ENCODE measurements around the gene JARID2. TPM values are rescaled to one million over a fixed set of nuclear protein-coding genes. Genes with fewer than 3 reads are reported as not detected.

JARID2 gene
- total RNA-seq, 2 experiments from 2014 or later = 25.4 to 25.5 TPM

DNA sequence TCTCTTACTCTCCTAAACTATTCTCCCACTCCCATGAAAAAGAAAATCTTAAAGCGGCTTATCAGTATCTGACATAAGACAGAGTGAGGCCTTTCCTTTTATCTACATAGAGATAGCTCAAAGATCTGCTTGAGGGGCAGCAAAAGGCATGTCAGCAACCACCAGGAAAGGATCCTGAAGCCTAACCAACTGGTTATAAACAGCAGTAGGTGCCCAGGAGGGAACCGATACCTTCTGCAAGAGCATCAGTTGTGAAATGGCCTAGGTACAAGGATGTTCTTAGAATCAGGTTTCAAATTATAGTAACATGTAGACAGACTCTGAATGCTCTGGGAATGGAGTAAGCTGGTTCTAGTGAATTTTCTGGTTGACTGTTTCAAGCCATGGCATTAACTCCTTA is 21.4 kb downstream of the JARID2 start:
- CTCF ChIA-PET = interaction anchor here (1.2 to 2.6 kb wide), 2 partner anchors 12 to 49 kb away, joined by 4 to 6 read pairs; no protein-coding TSS in a partner anchor
- POLR2A ChIA-PET = interaction anchor here (2.7 kb wide), 1 partner anchor 14 kb away, joined by 9 read pairs; no protein-coding TSS in a partner anchor
- H3K9me3 Mint-ChIP-seq = no peaks in the 10 kb centered on the region
- TF ChIP-seq, protein P1, sequence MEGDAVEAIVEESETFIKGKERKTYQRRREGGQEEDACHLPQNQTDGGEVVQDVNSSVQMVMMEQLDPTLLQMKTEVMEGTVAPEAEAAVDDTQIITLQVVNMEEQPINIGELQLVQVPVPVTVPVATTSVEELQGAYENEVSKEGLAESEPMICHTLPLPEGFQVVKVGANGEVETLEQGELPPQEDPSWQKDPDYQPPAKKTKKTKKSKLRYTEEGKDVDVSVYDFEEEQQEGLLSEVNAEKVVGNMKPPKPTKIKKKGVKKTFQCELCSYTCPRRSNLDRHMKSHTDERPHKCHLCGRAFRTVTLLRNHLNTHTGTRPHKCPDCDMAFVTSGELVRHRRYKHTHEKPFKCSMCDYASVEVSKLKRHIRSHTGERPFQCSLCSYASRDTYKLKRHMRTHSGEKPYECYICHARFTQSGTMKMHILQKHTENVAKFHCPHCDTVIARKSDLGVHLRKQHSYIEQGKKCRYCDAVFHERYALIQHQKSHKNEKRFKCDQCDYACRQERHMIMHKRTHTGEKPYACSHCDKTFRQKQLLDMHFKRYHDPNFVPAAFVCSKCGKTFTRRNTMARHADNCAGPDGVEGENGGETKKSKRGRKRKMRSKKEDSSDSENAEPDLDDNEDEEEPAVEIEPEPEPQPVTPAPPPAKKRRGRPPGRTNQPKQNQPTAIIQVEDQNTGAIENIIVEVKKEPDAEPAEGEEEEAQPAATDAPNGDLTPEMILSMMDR (IDR thresholded peaks at IDR 0.05) = no peak
- DNase-seq = no peak
- no peak overlapping the region for H3K4me3 Mint-ChIP-seq
- no peak for ATAC-seq
- peak overlapping the region; percentile 7 for H3K27ac Mint-ChIP-seq
- intact Hi-C loops (cut with micrococcal nuclease) = no loop called here
- H3K27me3 Mint-ChIP-seq = no peaks in the 10 kb centered on the region
- peaks cover 25% of the 10 kb centered on the region for H3K36me3 Mint-ChIP-seq (ENCODE audit: low read depth)
- H3K4me1 Mint-ChIP-seq (ENCODE audit: low read depth) = peaks cover 88% of the 10 kb centered on the region

DNA sequence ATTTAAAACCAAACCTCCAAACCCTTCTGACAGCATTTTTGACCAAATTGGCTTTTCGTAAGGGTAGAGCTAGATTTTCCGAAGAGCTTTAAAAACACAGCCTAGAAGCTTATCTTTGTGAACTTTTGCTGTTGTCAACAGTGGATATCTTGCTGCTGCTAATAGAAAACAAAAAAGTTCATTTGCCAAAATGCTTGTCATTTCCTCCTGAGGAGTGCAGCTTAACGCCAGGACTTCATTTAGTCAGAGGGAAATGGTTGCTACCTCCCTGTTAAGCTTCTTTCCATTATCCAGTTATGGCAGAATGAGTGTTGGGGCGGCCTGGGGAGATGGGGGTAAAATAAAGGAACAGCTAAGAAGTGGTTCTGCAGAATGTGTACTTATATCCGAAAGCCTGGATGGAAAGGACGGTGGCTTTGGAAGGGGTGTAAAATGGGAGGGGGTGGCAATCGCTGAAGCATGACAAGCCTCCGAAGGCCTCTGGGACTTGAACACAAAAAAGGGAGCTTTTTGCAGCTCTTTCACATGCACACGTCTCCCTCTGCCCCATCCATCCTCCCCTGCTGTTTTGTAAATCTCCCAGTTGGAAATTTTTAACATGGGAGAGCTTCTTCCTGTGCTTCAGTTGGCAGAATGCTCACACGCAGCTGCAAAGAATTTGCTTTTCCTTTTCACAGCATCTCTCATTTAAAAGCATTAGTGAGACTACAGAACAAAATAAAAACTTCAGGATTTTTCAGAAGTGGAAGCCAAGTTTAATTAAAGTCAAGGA is 22.5 kb downstream of the JARID2 start:
- no peak overlapping the region for H3K27ac Mint-ChIP-seq
- POLR2A ChIA-PET = interaction anchor here (1.0 to 2.7 kb wide), 3 partner anchors 9 to 15 kb away, joined by 3 to 9 read pairs (median 5); no protein-coding TSS in a partner anchor
- intact Hi-C loops (cut with micrococcal nuclease) = no loop called here

DNA sequence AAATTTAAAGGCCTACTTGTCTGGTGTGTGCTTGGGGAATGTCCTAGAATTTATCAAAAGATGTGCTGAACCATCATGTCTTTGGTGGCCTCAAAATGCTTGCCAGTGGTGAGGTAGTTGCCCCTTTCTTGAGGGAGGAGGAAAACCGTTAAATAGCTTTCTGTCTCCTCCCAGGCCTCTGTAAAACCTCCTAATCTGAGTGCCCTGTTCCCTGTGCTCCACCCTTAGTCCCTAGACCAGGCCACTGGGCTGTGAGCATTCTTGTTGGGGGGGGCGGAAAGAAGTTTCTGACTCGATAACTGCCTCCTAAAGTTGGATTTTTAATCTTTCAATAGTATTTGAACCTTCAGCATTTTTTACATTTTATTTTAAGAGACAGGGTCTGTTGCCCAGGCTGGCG is 23.1 kb downstream of the JARID2 start:
- ChIA-PET CTCF (interaction anchor here (1.6 to 2.6 kb wide), 2 partner anchors 13 to 27 kb away, joined by 4 to 6 read pairs; no protein-coding TSS in a partner anchor), POLR2A (interaction anchor here (1.0 to 2.7 kb wide), 3 partner anchors 9 to 16 kb away, joined by 3 to 9 read pairs (median 5); no protein-coding TSS in a partner anchor)
- Mint-ChIP-seq H3K4me3 (no peak overlapping the region), H3K9me3 (no peaks in the 10 kb centered on the region), H3K27me3 (no peaks in the 10 kb centered on the region), H3K4me1 (ENCODE audit: low read depth) (peaks cover 84% of the 10 kb centered on the region), H3K36me3 (ENCODE audit: low read depth) (peaks cover 22% of the 10 kb centered on the region), H3K27ac (no peak overlapping the region)
- TF ChIP-seq, protein P1 (IDR thresholded peaks at IDR 0.05) = no peak
- no peak for ATAC-seq
- intact Hi-C loops (cut with micrococcal nuclease) = no loop called here
- no peak for DNase-seq

More for the DNA sequence above, 22.5 kb downstream of the JARID2 start:
- no peaks in the 10 kb centered on the region for H3K9me3 Mint-ChIP-seq
- H3K27me3 Mint-ChIP-seq = no peaks in the 10 kb centered on the region
- H3K4me3 Mint-ChIP-seq = no peak overlapping the region
- peaks cover 88% of the 10 kb centered on the region for H3K4me1 Mint-ChIP-seq (ENCODE audit: low read depth)
- CTCF ChIA-PET = interaction anchor here (1.1 to 2.6 kb wide), 3 partner anchors 13 to 28 kb away, joined by 3 to 6 read pairs (median 4); no protein-coding TSS in a partner anchor
- DNase-seq = no peak
- no peak for ATAC-seq
- TF ChIP-seq, protein P1 (IDR thresholded peaks at IDR 0.05) = no peak
- peaks cover 21% of the 10 kb centered on the region for H3K36me3 Mint-ChIP-seq (ENCODE audit: low read depth)

DNA sequence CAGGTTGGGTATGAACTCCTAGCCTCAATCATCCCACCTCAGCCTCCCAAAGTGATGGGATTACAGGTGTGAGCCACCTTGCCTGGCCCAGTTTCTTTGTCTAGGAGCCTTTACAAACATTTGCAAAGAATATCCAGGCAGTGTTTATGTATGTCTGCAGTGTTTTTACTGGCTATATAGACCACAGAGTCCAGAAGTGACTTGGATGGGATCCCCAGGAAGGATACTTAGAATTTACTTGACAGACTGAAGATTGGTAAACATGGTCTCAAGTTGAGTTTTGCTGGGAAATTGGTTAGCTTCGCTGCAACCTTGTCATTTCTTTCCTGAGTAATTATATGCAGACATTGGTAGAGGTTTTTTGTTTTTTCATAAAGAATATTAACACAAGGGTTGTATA is 23.8 kb downstream of the JARID2 start:
- intact Hi-C loops (cut with micrococcal nuclease) = no loop called here

More for the DNA sequence above, 23.8 kb downstream of the JARID2 start:
- peaks cover 84% of the 10 kb centered on the region for H3K4me1 Mint-ChIP-seq (ENCODE audit: low read depth)
- H3K27ac Mint-ChIP-seq = no peak overlapping the region
- no peaks in the 10 kb centered on the region for H3K27me3 Mint-ChIP-seq
- H3K36me3 Mint-ChIP-seq (ENCODE audit: low read depth) = peaks cover 20% of the 10 kb centered on the region
- TF ChIP-seq, protein P1 (IDR thresholded peaks at IDR 0.05) = no peak
- no peak for DNase-seq
- ATAC-seq = no peak
- CTCF ChIA-PET = interaction anchor here (2.6 kb wide), 1 partner anchor 14 kb away, joined by 6 read pairs; no protein-coding TSS in a partner anchor
- no peaks in the 10 kb centered on the region for H3K9me3 Mint-ChIP-seq
- POLR2A ChIA-PET = interaction anchor here (1.0 kb wide), 1 partner anchor 8 kb away, joined by 5 read pairs; no protein-coding TSS in a partner anchor
- no peak overlapping the region for H3K4me3 Mint-ChIP-seq
